CD4-positive, alpha-beta T cell (primary cell): ENCODE measurements around the gene DGLUCY. TPM values are rescaled to one million over a fixed set of nuclear protein-coding genes. Genes with fewer than 3 reads are reported as not detected.
"Not testable (repeated sequence)": the region's sequence is repeated elsewhere in the genome, so short reads cannot be mapped to it uniquely, and the experiment has no call there.

Source experiments
- ATAC-seq: fragments of 200-7000 bp; cut with Tn5 transposase; one replicate; pipeline ENCODE4 v1.10.0; 2022; ENCODE audit warnings: mild to moderate bottlenecking; ENCODE audit not compliant: poor library complexity
- CTCF ChIA-PET: fragments of 350-600 bp; sonication (Branson Sonifier 250); formaldehyde crosslinking; loops from one replicate; lab custom pipeline; 2021; ENCODE audit warnings: antibody characterized with exemption, inconsistent platforms; lab: Charles Lee
- POLR2A ChIA-PET: fragments of 350-600 bp; sonication (Branson Sonifier 250); formaldehyde crosslinking; loops from one replicate; lab custom pipeline; 2021; ENCODE audit warnings: antibody characterized with exemption, inconsistent platforms; lab: Charles Lee
- DNase-seq, 14 experiments: peaks; one replicate each; pipeline ENCODE4 v3.0.0-alpha.2; 2013 to 2020; ENCODE audit warnings: mixed read lengths in 2 of 14
- H3K27ac ChIP-seq, 2 donors: one replicate each; pipeline versions ENCODE4 v1.5.1 to v1.7.0; 2013; ENCODE audit warnings: low read length in 2 of 2, low read depth in 1 of 2, mild to moderate bottlenecking in 1 of 2
- H3K27me3 ChIP-seq, 2 experiments: 1 replicate in 1 of 2; 2 replicates in 1 of 2; pipeline versions ENCODE4 v1.6.1 to v1.7.0; 2013; ENCODE audit warnings: low read length in 2 of 2, control low read depth in 1 of 2, mild to moderate bottlenecking in 1 of 2, moderate library complexity in 1 of 2; ENCODE audit not compliant: insufficient read depth in 2 of 2, control insufficient read depth in 1 of 2
- H3K36me3 ChIP-seq: one replicate; pipeline ENCODE4 v1.6.1; 2013; ENCODE audit warnings: low read length, control low read depth; ENCODE audit not compliant: insufficient read depth
- H3K4me1 ChIP-seq: one replicate; pipeline ENCODE4 v1.6.1; 2013; ENCODE audit warnings: low read length, control low read depth; ENCODE audit not compliant: insufficient read depth
- H3K4me3 ChIP-seq: one replicate; pipeline ENCODE4 v1.5.1; 2013; ENCODE audit warnings: mild to moderate bottlenecking, low read length, moderate library complexity
- H3K9me3 ChIP-seq, 2 experiments: 1 replicate in 1 of 2; 2 replicates in 1 of 2; pipeline versions ENCODE4 v1.6.1 to v1.7.0; 2013; ENCODE audit warnings: low read length in 2 of 2, mild to moderate bottlenecking in 2 of 2, control low read depth in 1 of 2, moderate library complexity in 1 of 2; ENCODE audit not compliant: control insufficient read depth in 1 of 2, insufficient read depth in 1 of 2
- H3K27ac Mint-ChIP-seq: one replicate; pipeline ENCODE4 v1.8.0; 2020; ENCODE audit warnings: mixed read lengths
- H3K27me3 Mint-ChIP-seq: one replicate; pipeline ENCODE4 v1.8.0; 2021; ENCODE audit warnings: mixed read lengths
- H3K36me3 Mint-ChIP-seq: one replicate; pipeline ENCODE4 v1.8.0; 2021; ENCODE audit warnings: low read depth, mixed read lengths
- H3K4me1 Mint-ChIP-seq: one replicate; pipeline ENCODE4 v1.8.0; 2021; ENCODE audit warnings: low read depth, mixed read lengths
- H3K4me3 Mint-ChIP-seq: one replicate; pipeline ENCODE4 v1.8.0; 2020; ENCODE audit warnings: mild to moderate bottlenecking, mixed read lengths
- H3K9me3 Mint-ChIP-seq: one replicate; pipeline ENCODE4 v1.8.0; 2020; ENCODE audit warnings: mixed read lengths
- CTCF ChIP-seq: fragments of 200-600 bp; IDR thresholded peaks from one replicate; pipeline ENCODE4 v1.8.0; 2022; ENCODE audit warnings: antibody characterized with exemption, mild to moderate bottlenecking
- intact Hi-C, 2 experiments: fragments of 100-400 bp; cut with DNase I in 1 of 2; cut with micrococcal nuclease in 1 of 2; formaldehyde crosslinking; loops; one replicate each; pipeline versions ENCODE4 v1.15.1 to v1.9.0; 2023 to 2025; cut with DNase I, micrococcal nuclease
- total RNA-seq, 174 experiments: library from RNA in 2 of 174; stranded (reverse) in 2 of 174; gene quantifications; one replicate each; pipeline ENCODE4 v1.2.3 and lab custom pipeline; 2021 to 2026

The DGLUCY gene
- total RNA-seq, 2 experiments from 2014 or later = 33.0 to 34.9 TPM

GRCh38 chr14:91263329-91263728 lies 149.5 kb downstream of the DGLUCY start:
- Mint-ChIP-seq H3K27me3 (no peaks in the 10 kb centered on the region), H3K27ac (peak overlapping the region; percentile 2), H3K9me3 (no peaks in the 10 kb centered on the region), H3K4me3 (peak overlapping the region; percentile 72), H3K4me1 (peaks cover 57% of the 10 kb centered on the region), H3K36me3 (peaks cover 4% of the 10 kb centered on the region)
- Histone ChIP-seq H3K4me3 (no peak overlapping the region), H3K4me1 (peaks cover 45% of the 10 kb centered on the region), H3K36me3 (no peaks in the 10 kb centered on the region), H3K27ac (no peak overlapping the region), H3K27me3 (no peaks in the 10 kb centered on the region), H3K9me3 (no peaks in the 10 kb centered on the region)
- intact Hi-C loops = loop anchor here (2.0 to 5.0 kb wide), 2 partner anchors 35 to 36 kb away; no protein-coding TSS in a partner anchor
- TF ChIP-seq CTCF = no peak
- no peak for DNase-seq
- ATAC-seq = no peak
- POLR2A ChIA-PET = interaction anchor here (2.0 to 3.6 kb wide), 3 partner anchors 11 to 20 kb away, joined by 10 to 59 read pairs (median 16); partner anchors contain the start of gene GPR68
- CTCF ChIA-PET = interaction anchor here (1.6 to 2.1 kb wide), 2 partner anchors 11 to 86 kb away, joined by 3 to 13 read pairs; no protein-coding TSS in a partner anchor

- H3K27me3 ChIP-seq = no peaks in the 10 kb centered on the region
- H3K27ac ChIP-seq = peak overlapping the region in 1 of 2 donors; percentile 29
- H3K9me3 Mint-ChIP-seq = no peaks in the 10 kb centered on the region
- POLR2A ChIA-PET = interaction anchor here (0.7 to 3.6 kb wide), 11 partner anchors 8 to 71 kb away, joined by 3 to 59 read pairs (median 4); partner anchors contain the start of gene GPR68
- peak overlapping the region; percentile 37 for H3K4me3 ChIP-seq
- ATAC-seq = peak; percentile 50
- H3K9me3 ChIP-seq = no peaks in the 10 kb centered on the region
- H3K4me1 Mint-ChIP-seq = peaks cover 58% of the 10 kb centered on the region
- CTCF ChIA-PET = interaction anchor here (1.6 to 2.1 kb wide), 2 partner anchors 12 to 87 kb away, joined by 3 to 13 read pairs; no protein-coding TSS in a partner anchor
- H3K36me3 ChIP-seq = peaks cover 4% of the 10 kb centered on the region
- H3K4me1 ChIP-seq = peaks cover 42% of the 10 kb centered on the region
- peak in 5 of 14 experiments; percentile 30 to 65 (median 48) for DNase-seq
- H3K27me3 Mint-ChIP-seq = no peaks in the 10 kb centered on the region
- no peak for TF ChIP-seq CTCF
- intact Hi-C loops = loop anchor here (5.0 kb wide), 2 partner anchors 37 to 87 kb away; no protein-coding TSS in a partner anchor
- H3K36me3 Mint-ChIP-seq = peaks cover 13% of the 10 kb centered on the region
- H3K27ac Mint-ChIP-seq = peak overlapping the region; percentile 24
- peak overlapping the region; percentile 75 for H3K4me3 Mint-ChIP-seq
These were observed 150.6 kb downstream of the DGLUCY start for GRCh38 chr14:91264151-91265150.

GRCh38 chr14:91265404-91265803 lies 151.5 kb downstream of the DGLUCY start:
- H3K9me3 ChIP-seq = no peaks in the 10 kb centered on the region
- peaks cover 34% of the 10 kb centered on the region for H3K4me1 ChIP-seq
- Mint-ChIP-seq H3K27me3 (no peaks in the 10 kb centered on the region), H3K27ac (peak overlapping the region; percentile 24), H3K4me3 (peak overlapping the region; percentile 75), H3K4me1 (peaks cover 60% of the 10 kb centered on the region), H3K9me3 (no peaks in the 10 kb centered on the region), H3K36me3 (peaks cover 21% of the 10 kb centered on the region)
- H3K36me3 ChIP-seq = peaks cover 11% of the 10 kb centered on the region
- no peak overlapping the region for H3K4me3 ChIP-seq
- CTCF ChIA-PET = interaction anchor here (2.1 kb wide), 1 partner anchor 88 kb away, joined by 13 read pairs; no protein-coding TSS in a partner anchor
- H3K27ac ChIP-seq = no peak overlapping the region
- ATAC-seq = no peak
- POLR2A ChIA-PET = interaction anchor here (1.1 to 3.6 kb wide), 4 partner anchors 9 to 22 kb away, joined by 4 to 59 read pairs (median 13); partner anchors contain the start of gene GPR68
- intact Hi-C loops = loop anchor here in 1 of 2 experiments (5.0 kb wide), 1 partner anchor 88 kb away; no protein-coding TSS in a partner anchor
- TF ChIP-seq CTCF = no peak
- no peak for DNase-seq
- H3K27me3 ChIP-seq = no peaks in the 10 kb centered on the region

GRCh38 chr14:91266276-91266675 lies 152.4 kb downstream of the DGLUCY start:
- DNase-seq, H3K4me3 Mint-ChIP-seq, H3K27me3 Mint-ChIP-seq, CTCF ChIA-PET, H3K27ac ChIP-seq, H3K9me3 ChIP-seq, ATAC-seq, H3K27me3 ChIP-seq, H3K4me3 ChIP-seq, H3K9me3 Mint-ChIP-seq: not testable (repeated sequence)
- Mint-ChIP-seq H3K4me1 (peaks cover 52% of the 10 kb centered on the region), H3K27ac (peak overlapping the region; percentile 24), H3K36me3 (peaks cover 26% of the 10 kb centered on the region)
- POLR2A ChIA-PET = interaction anchor here (1.0 to 2.4 kb wide), 2 partner anchors 15 to 22 kb away, joined by 4 to 14 read pairs; partner anchors contain the start of gene GPR68
- intact Hi-C loops = loop anchor here in 1 of 2 experiments (5.0 kb wide), 1 partner anchor 89 kb away; no protein-coding TSS in a partner anchor
- Histone ChIP-seq H3K4me1 (peaks cover 26% of the 10 kb centered on the region), H3K36me3 (peaks cover 14% of the 10 kb centered on the region)
